ENCODE results near the gene CD209.

GRCh38 chr19:7792281-7792680 lies 44.9 kb upstream of the CD209 start:
- no peak for TF ChIP-seq CTCF (conservative IDR thresholded peaks at IDR 0.05 in 1 of 2, IDR thresholded peaks at IDR 0.05 in 1 of 2; ENCODE audit: low read depth in 1 of 2, low read length in 2 of 2)
- no peak for TF ChIP-seq EZH2 (IDR thresholded peaks at IDR 0.05; ENCODE audit: low read length, missing control alignments)

Measured in fibroblast of lung (primary cell).